Right lobe of liver (tissue), 4 donors: Measurements from ENCODE around the gene NDRG2.

Experiments
- POLR2A ChIP-seq: fragments of 450-650 bp; IDR thresholded peaks from one replicate; pipeline ENCODE4 v1.6.1; 2017; ENCODE audit warnings: antibody characterized with exemption, mild to moderate bottlenecking
- TF ChIP-seq, protein P1 (sequence below), 4 donors: fragments of 200-600 bp in 3 of 4; fragments of 450-650 bp in 1 of 4; IDR thresholded peaks; one replicate each; pipeline versions ENCODE4 v1.5.1 to v1.8.0; 2016 to 2022; ENCODE audit warnings: antibody characterized with exemption in 4 of 4, mild to moderate bottlenecking in 2 of 4
- donor health status: DM: no; HTN: no; CAD: no.
- donor health status: DM: no; HTN: no; CAD: no.
- donor health status: DM: no; HTN: yes; CAD: no.

DNA sequence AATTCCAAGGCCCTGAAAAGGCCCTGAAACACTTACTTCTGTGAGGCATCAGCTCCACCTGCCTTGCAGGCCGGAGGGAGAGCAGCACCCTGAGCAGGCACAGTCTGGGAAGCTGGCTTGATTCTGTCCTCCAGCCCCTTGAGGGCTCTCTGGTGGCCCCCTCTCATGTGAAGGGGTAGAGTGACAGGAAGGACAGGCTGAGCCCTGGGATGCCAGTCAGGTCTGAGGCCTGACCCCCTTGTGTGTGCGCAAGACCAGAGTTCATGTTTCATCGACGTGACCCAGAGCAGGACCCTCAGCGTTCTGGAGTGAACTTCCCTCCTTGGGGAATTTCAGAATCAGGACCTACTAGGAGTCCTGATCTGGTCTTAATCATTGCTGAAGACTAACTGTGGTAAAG is 34.0 kb upstream of the NDRG2 start:
- TF ChIP-seq, protein P1, sequence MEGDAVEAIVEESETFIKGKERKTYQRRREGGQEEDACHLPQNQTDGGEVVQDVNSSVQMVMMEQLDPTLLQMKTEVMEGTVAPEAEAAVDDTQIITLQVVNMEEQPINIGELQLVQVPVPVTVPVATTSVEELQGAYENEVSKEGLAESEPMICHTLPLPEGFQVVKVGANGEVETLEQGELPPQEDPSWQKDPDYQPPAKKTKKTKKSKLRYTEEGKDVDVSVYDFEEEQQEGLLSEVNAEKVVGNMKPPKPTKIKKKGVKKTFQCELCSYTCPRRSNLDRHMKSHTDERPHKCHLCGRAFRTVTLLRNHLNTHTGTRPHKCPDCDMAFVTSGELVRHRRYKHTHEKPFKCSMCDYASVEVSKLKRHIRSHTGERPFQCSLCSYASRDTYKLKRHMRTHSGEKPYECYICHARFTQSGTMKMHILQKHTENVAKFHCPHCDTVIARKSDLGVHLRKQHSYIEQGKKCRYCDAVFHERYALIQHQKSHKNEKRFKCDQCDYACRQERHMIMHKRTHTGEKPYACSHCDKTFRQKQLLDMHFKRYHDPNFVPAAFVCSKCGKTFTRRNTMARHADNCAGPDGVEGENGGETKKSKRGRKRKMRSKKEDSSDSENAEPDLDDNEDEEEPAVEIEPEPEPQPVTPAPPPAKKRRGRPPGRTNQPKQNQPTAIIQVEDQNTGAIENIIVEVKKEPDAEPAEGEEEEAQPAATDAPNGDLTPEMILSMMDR (IDR thresholded peaks at IDR 0.05) = no peak
- no peak for TF ChIP-seq POLR2A
